ENCODE data around the gene CAMK2N1.
A peak's percentile ranks its signal among the peaks of the same experiment; 100 is the strongest.

The CAMK2N1 gene

DNA sequence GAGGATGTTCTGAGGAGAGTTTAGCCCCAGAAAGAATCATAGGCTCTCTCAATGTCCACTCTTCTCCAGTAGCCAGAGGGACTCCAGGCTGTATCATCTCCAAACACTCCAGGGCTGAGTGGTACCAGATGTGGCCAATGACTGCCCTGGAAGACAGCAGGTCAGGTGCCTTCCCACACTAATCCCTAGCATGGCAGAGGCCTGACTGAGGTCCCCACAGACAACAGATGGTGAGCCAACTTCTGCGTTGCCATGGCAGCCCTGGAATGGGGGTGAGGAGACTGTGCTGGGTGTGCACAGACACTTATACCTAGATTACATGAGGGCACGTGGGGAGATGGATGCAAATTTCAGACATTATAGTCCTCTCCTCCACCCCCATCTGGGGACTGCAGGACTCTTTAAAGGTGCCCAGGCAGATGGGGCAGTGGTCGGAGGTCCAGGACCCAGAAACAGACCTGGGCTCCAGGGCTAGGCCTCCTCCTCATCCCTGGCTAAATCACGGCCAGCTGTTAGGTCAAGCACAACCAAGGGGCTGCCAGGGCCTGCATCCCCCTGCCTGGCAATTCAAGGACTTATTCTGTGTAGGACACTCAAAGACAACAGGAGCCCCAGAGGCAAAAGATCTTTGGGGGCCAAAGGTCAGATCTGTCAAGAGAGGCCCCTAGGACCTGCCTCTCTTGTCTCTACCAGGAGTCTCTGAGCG lies 42.9 kb downstream of the CAMK2N1 start:
- peak; percentile 26 for DNase-seq

DNA sequence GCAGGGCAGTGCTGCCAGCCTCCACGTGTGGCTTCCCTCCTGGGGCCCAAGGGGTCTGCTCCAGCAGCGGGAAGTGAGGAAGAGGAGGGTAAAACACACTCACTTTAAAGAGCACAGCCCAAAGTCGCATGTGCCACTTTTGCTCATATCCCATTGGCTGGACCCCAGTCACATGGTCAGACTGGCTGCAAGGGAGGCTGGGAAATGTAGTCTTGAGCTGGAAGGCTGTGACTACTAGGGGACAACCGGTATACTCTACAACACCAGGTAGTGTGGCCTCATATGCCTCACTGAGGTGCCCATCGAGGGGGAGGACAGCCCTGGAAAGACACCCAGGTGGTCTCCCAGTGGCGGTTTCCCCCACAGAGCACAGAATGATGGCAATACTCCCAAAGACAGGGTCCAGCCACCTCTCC lies 45.2 kb downstream of the CAMK2N1 start:
- DNase-seq, result peak; percentile 28

DNA sequence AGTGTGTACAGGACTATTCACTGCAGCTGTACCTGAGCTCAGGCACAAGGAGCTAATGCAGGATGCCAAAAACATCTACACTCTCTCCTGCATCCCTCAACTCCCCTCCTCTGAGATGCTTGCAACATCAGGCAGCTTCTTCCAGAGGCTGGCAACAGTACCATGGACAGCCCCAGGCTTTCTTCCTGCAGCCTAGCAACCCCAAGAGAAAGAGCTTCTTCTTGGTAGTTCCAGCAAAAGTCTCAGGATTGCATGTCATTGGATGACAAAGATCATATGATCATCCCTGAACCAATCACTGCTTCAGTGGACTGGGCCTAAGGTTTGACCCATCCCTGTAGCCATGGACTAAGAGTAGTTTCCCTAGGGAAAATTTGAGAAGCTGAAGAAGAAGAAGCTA lies 46.7 kb downstream of the CAMK2N1 start:
- DNase-seq, result no peak

DNA sequence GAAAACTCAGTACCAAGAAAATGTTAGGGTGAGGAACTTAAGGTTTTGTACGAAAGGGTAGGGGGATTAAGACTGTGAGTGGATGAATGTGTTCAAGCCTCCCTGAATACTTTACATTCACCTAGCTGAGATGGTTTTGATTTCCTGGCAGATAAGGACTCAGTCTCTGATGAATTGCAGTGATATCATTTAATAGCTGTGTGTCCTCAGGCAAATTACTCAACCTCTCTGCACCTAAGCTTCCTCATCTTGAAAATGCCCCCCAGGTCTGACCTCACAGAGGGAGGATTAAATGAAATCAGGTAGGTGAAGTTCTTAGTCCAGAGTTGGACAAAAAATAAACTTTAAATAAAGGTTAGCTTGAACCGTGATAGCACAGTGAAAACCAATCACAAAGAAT lies 48.4 kb downstream of the CAMK2N1 start:
- no peak for DNase-seq

DNA sequence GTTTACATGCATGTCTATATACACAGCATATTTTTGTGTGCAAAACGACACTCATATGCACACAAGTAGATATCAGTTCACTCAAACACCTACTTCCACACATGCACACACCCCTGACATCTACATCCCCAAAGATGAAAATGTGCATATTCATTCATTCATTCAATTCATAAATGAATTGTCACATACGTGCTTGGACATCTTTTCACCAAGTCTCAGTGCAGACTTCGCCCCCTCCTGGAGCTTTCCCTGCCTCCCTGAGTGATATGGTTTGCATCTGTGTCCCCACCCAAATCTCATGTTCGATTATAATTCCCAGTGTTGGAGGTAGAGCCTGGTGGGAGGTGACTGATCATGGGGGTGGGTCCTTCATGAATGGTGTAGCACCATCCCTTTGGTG lies 53.1 kb downstream of the CAMK2N1 start:
- DNase-seq, result no peak

All from HCEC 1CT (cell line).